A549 (cell line): ENCODE results near the gene MRPS22.

ENCODE experiments used
- CBX2 ChIP-seq: fragments of 200-600 bp; sonication (generic); IDR thresholded peaks from 2 replicates; pipeline ENCODE4 v1.6.1; 2016; ENCODE audit warnings: low read depth, mild to moderate bottlenecking, borderline replicate concordance
- CTCF ChIP-seq: fragments of >200 bp; sonication (Bioruptor Twin); formaldehyde crosslinking; IDR thresholded peaks from 3 replicates; pipeline ENCODE4 v1.5.1; 2016
- FOSL2 ChIP-seq, 2 experiments: fragments of 450-650 bp in 1 of 2; fragments of >200 bp in 1 of 2; sonication (Bioruptor Twin) in 1 of 2; formaldehyde crosslinking; IDR thresholded peaks; 2 replicates each; pipeline versions ENCODE4 v1.5.0 to v1.6.1; 2016 to 2020; ENCODE audit warnings: mild to moderate bottlenecking in 1 of 2, moderate library complexity in 1 of 2
- GATA3 ChIP-seq: IDR thresholded peaks from 2 replicates; pipeline ENCODE4 v1.6.1; 2012; ENCODE audit warnings: borderline replicate concordance
- HOXA7 ChIP-seq: fragments of 250-450 bp; sonication (Bioruptor Pico); IDR thresholded peaks from 2 replicates; pipeline ENCODE4 v1.5.0; 2020; ENCODE audit warnings: mild to moderate bottlenecking, moderate library complexity
- JUN ChIP-seq, 2 experiments: fragments of >200 bp; sonication (Bioruptor Twin); formaldehyde crosslinking; IDR thresholded peaks; 2 replicates in 1 of 2; 3 replicates in 1 of 2; pipeline ENCODE4 v1.6.1; 2016 to 2017
- MYC ChIP-seq: IDR thresholded peaks from 2 replicates; pipeline ENCODE4 v1.6.1; 2012; ENCODE audit warnings: mild to moderate bottlenecking, inconsistent platforms, low read length, improper control_type of control experiment, borderline replicate concordance
- PHF8 ChIP-seq: fragments of 200-600 bp; sonication (generic); IDR thresholded peaks from 2 replicates; pipeline ENCODE4 v1.6.1; 2016; ENCODE audit warnings: low read depth, mild to moderate bottlenecking, antibody characterized with exemption, moderate library complexity, borderline replicate concordance

DNA sequence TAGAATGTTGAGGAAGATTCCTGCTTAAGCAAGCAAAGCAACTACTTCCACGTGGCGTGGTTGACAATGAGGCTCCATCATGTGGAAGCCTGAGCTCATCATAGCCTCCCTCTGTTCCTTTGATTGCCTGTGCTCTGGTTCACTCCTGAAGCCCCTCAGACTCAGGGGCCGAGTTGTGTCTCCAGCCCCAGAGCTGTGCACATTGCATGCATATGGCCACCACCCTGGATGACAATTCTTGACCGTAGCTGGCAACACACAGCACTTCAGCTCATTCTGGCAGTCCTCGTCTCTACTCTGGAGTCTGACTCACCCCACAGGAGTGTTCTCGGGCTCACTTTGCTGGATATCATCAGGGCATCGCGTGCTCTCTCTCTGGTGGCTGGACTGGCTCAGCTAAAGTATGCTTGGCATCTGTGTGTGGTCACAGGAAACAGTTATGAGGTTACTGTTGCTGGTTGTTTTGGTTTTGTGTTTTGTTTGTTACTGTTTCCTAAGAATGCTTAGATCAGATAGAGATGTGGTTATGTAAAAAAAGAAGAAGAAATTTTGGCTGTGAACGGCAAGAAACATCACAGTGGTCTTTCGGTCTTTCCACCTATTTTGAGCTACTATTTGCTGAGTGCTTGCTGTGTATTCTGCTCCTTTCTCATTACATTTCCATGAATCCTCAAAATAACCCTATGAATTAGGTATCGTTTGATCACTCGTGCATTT, 41.6 kb upstream of the MRPS22 start:
- TF ChIP-seq PHF8, result no peak
- no peak for TF ChIP-seq CTCF
- TF ChIP-seq CBX2, result no peak
- peak; percentile 50 for TF ChIP-seq FOSL2 (IDR thresholded peaks at IDR 0.05)
- TF ChIP-seq FOSL2 (CRISPR knock-in tag; IDR thresholded peaks at IDR 0.05), result peak; percentile 70
- TF ChIP-seq HOXA7, result no peak
- TF ChIP-seq MYC, result no peak
- TF ChIP-seq JUN (IDR thresholded peaks at IDR 0.05), result no peak
- TF ChIP-seq GATA3, result peak; percentile 76; the same call in 1 of the 2 replicates
